ENCODE results near the gene PAX7. TPM values are rescaled to one million over a fixed set of nuclear protein-coding genes. Genes with fewer than 3 reads are reported as not detected.

PAX7 gene
- total and polyA plus RNA-seq, 2 donors (not counting 3 experiments of a cell fraction or from before 2014, with no cell fraction given): not detected

- H3K79me2 ChIP-seq (ENCODE audit: control insufficient read depth, insufficient read depth, low read length): no peaks in the 10 kb centered on the region
- BruUV-seq (replicated peaks): no TSS peak
- H3K4me1 ChIP-seq (ENCODE audit: control insufficient read depth, extremely low read depth, insufficient read depth, low read length): no peaks in the 10 kb centered on the region
- no peak for FAIRE-seq
- H4K20me1 ChIP-seq (replicated peaks; ENCODE audit: control insufficient read depth, extremely low read depth, insufficient read depth, low read length): no peaks in the 10 kb centered on the region
- H3K27ac ChIP-seq (ENCODE audit: insufficient read depth, low read depth, low read length): no peak overlapping the region
- no peak overlapping the region for H3K4me2 ChIP-seq (ENCODE audit: insufficient read depth, low read length)
- H3K27me3 ChIP-seq (ENCODE audit: control insufficient read depth in 2 of 2, insufficient read depth in 2 of 2, low read length in 2 of 2): no peaks in the 10 kb centered on the region
- H3K9me3 ChIP-seq (replicated peaks; ENCODE audit: control insufficient read depth, insufficient read depth, low read length): no peaks in the 10 kb centered on the region
- no peak overlapping the region for H2AFZ ChIP-seq (ENCODE audit: low read depth, low read length)
- no peak overlapping the region for H3K9ac ChIP-seq (replicated peaks; ENCODE audit: extremely low read depth, insufficient read depth, low read length)
- H3K4me3 ChIP-seq (replicated peaks in 1 of 3; ENCODE audit: insufficient read depth in 1 of 3, low read depth in 1 of 3, low read length in 3 of 3): no peak overlapping the region
- CTCF ChIA-PET: no interaction called here
- no peaks in the 10 kb centered on the region for H3K36me3 ChIP-seq (ENCODE audit: control insufficient read depth in 2 of 2, extremely low read depth in 1 of 2, insufficient read depth in 2 of 2, low read length in 2 of 2)
- TF ChIP-seq MAX (IDR thresholded peaks at IDR 0.05; ENCODE audit: insufficient read depth, insufficient read length): no peak
- TF ChIP-seq EZH2 (IDR thresholded peaks at IDR 0.05; ENCODE audit: borderline replicate concordance, low read depth, low read length, severe bottlenecking): peak; percentile 85
- POLR2A ChIA-PET: no interaction called here
- no peaks in the 10 kb centered on the region for H3K9me1 ChIP-seq (replicated peaks; ENCODE audit: control insufficient read depth, extremely low read depth, insufficient read depth, low read length)
- intact Hi-C loops (cut with micrococcal nuclease) (no loop called here), dilution Hi-C loops (cut with MboI; ENCODE audit: extremely low pct_ligation_motif_present, low sequenced_read_pairs) (no loop called here)
- DNase-seq (ENCODE audit: low read depth, low spot score): no peak
These were observed 72.5 kb downstream of the PAX7 start for GRCh38 chr1:18703041-18703621.

DNA sequence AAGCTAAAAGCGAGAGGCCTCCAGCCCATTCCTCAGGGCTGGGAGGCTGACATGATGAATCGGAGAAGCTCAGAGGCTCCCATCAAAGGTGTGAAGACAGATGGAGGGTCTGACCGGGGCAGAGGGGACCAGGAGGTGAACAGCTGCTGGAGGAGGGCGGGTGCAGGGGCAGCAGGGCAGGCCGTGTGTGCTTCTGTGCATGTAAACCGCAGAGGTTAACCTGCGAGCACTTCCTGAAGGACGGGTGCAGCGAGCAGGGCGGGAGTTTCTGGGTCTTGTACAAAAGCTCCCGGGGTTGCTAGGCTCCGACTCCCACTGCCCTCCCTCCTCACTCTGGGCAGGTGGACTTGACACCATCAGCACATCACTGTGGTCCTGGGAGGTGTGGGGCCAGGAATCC, 75.2 kb downstream of the PAX7 start:
- Histone ChIP-seq H3K79me2 (ENCODE audit: control insufficient read depth, insufficient read depth, low read length) (no peaks in the 10 kb centered on the region), H4K20me1 (replicated peaks; ENCODE audit: control insufficient read depth, extremely low read depth, insufficient read depth, low read length) (no peaks in the 10 kb centered on the region), H3K9ac (replicated peaks; ENCODE audit: extremely low read depth, insufficient read depth, low read length) (no peak overlapping the region), H3K4me3 (replicated peaks in 1 of 3; ENCODE audit: insufficient read depth in 1 of 3, low read depth in 1 of 3, low read length in 3 of 3) (no peak overlapping the region), H3K27ac (ENCODE audit: insufficient read depth, low read depth, low read length) (no peak overlapping the region), H3K4me1 (ENCODE audit: control insufficient read depth, extremely low read depth, insufficient read depth, low read length) (no peaks in the 10 kb centered on the region), H2AFZ (ENCODE audit: low read depth, low read length) (no peak overlapping the region), H3K9me1 (replicated peaks; ENCODE audit: control insufficient read depth, extremely low read depth, insufficient read depth, low read length) (no peaks in the 10 kb centered on the region), H3K4me2 (ENCODE audit: insufficient read depth, low read length) (no peak overlapping the region), H3K36me3 (ENCODE audit: control insufficient read depth in 2 of 2, extremely low read depth in 1 of 2, insufficient read depth in 2 of 2, low read length in 2 of 2) (no peaks in the 10 kb centered on the region), H3K9me3 (replicated peaks; ENCODE audit: control insufficient read depth, insufficient read depth, low read length) (no peaks in the 10 kb centered on the region), H3K27me3 (ENCODE audit: control insufficient read depth in 2 of 2, insufficient read depth in 2 of 2, low read length in 2 of 2) (no peaks in the 10 kb centered on the region)
- intact Hi-C loops (cut with micrococcal nuclease): no loop called here
- TF ChIP-seq POLR2AphosphoS5 (IDR thresholded peaks at IDR 0.05; ENCODE audit: insufficient read depth, low read depth, low read length) (no peak), MYC (IDR thresholded peaks at IDR 0.05; ENCODE audit: low read depth, low read length) (no peak), JUN (IDR thresholded peaks at IDR 0.05; ENCODE audit: borderline replicate concordance, insufficient read depth, insufficient read length, low read depth) (no peak), GATA2 (IDR thresholded peaks at IDR 0.05; ENCODE audit: insufficient read depth, insufficient read length, low read depth, low read length) (no peak), FOS (IDR thresholded peaks at IDR 0.05; ENCODE audit: borderline replicate concordance, insufficient read depth, low read length) (no peak), POLR2A (IDR thresholded peaks at IDR 0.05; ENCODE audit: low read depth, low read length) (no peak), CTCF (IDR thresholded peaks at IDR 0.05; ENCODE audit: extremely low read depth in 1 of 2, insufficient read depth in 1 of 2, low read depth in 1 of 2, low read length in 2 of 2) (no peak), MAX (IDR thresholded peaks at IDR 0.05; ENCODE audit: insufficient read depth, insufficient read length) (no peak), EZH2 (IDR thresholded peaks at IDR 0.05; ENCODE audit: borderline replicate concordance, low read depth, low read length, severe bottlenecking) (no peak)
- DNase-seq (ENCODE audit: low read depth, low spot score) (no peak), FAIRE-seq (no peak)
- dilution Hi-C loops (cut with MboI; ENCODE audit: extremely low pct_ligation_motif_present, low sequenced_read_pairs): no loop called here
- ChIA-PET POLR2A (no interaction called here), CTCF (no interaction called here)
- BruUV-seq (replicated peaks): no TSS peak
